ENCODE results near the gene HHIPL2. TPM values are rescaled to one million over a fixed set of nuclear protein-coding genes. Genes with fewer than 3 reads are reported as not detected.

The HHIPL2 gene
- total RNA-seq, 1 experiment from 2014 or later = 14.7 TPM

- intact Hi-C loops (cut with micrococcal nuclease; ENCODE audit: unreplicated experiment) = no loop called here
- H3K36me3 ChIP-seq (ENCODE audit: control insufficient read depth, insufficient read depth, low read length) = peaks cover 21% of the 10 kb centered on the region
- no peak for TF ChIP-seq CTCF (IDR thresholded peaks at IDR 0.05)
- TF ChIP-seq POLR2AphosphoS5 (IDR thresholded peaks at IDR 0.05; ENCODE audit: low read depth, low read length) = no peak
- no peak for TF ChIP-seq REST (IDR thresholded peaks at IDR 0.05; ENCODE audit: insufficient read depth in 1 of 2, low read depth in 2 of 2, low read length in 1 of 2)
- no peak for TF ChIP-seq SIN3A (IDR thresholded peaks at IDR 0.05; ENCODE audit: borderline replicate concordance, insufficient read depth, low read depth, low read length)
- no peak for TF ChIP-seq TCF7L2 (IDR thresholded peaks at IDR 0.05; ENCODE audit: low read depth, low read length)
- H3K9me3 ChIP-seq (ENCODE audit: control insufficient read depth, insufficient read depth, low read depth, low read length) = no peaks in the 10 kb centered on the region
- H3K4me1 ChIP-seq (ENCODE audit: control insufficient read depth, insufficient read depth, low read length) = no peaks in the 10 kb centered on the region
- no peak for DNase-seq (ENCODE audit: low read depth, low spot score)
- no peaks in the 10 kb centered on the region for H3K27me3 ChIP-seq (ENCODE audit: control insufficient read depth, insufficient read depth, low read length)
- ChIA-PET CTCF (no interaction called here), POLR2A (no interaction called here)
- no peak overlapping the region for H3K4me3 ChIP-seq (ENCODE audit: low read depth in 2 of 2, low read length in 2 of 2)
- ATAC-seq = no peak
- no peak overlapping the region for H3K27ac ChIP-seq (ENCODE audit: low read length)
- no TSS peak for BruUV-seq (replicated peaks)
- in situ Hi-C loops (cut with HindIII; ENCODE audit: low pct_unique_long_range_greater_than_20kb, low sequenced_read_pairs) = no loop called here
Observed at GRCh38 chr1:222555992-222556615, 8.2 kb upstream of the HHIPL2 start.

GRCh38 chr1:222554177-222554576 is 6.3 kb upstream of the HHIPL2 start:
- TF ChIP-seq TCF7L2 (IDR thresholded peaks at IDR 0.05; ENCODE audit: low read depth, low read length) (no peak), CTCF (IDR thresholded peaks at IDR 0.05) (no peak), SIN3A (IDR thresholded peaks at IDR 0.05; ENCODE audit: borderline replicate concordance, insufficient read depth, low read depth, low read length) (no peak), REST (IDR thresholded peaks at IDR 0.05; ENCODE audit: insufficient read depth in 1 of 2, low read depth in 2 of 2, low read length in 1 of 2) (no peak), POLR2AphosphoS5 (IDR thresholded peaks at IDR 0.05; ENCODE audit: low read depth, low read length) (no peak)
- Histone ChIP-seq H3K4me1 (ENCODE audit: control insufficient read depth, insufficient read depth, low read length) (no peaks in the 10 kb centered on the region), H3K36me3 (ENCODE audit: control insufficient read depth, insufficient read depth, low read length) (peaks cover 11% of the 10 kb centered on the region), H3K9me3 (ENCODE audit: control insufficient read depth, insufficient read depth, low read depth, low read length) (no peaks in the 10 kb centered on the region), H3K4me3 (ENCODE audit: low read depth in 2 of 2, low read length in 2 of 2) (no peak overlapping the region), H3K27ac (ENCODE audit: low read length) (no peak overlapping the region), H3K27me3 (ENCODE audit: control insufficient read depth, insufficient read depth, low read length) (no peaks in the 10 kb centered on the region)
- ChIA-PET POLR2A (no interaction called here), CTCF (no interaction called here)
- no TSS peak for BruUV-seq (replicated peaks)
- ATAC-seq (no peak), DNase-seq (ENCODE audit: low read depth, low spot score) (no peak)
- intact Hi-C loops (cut with micrococcal nuclease; ENCODE audit: unreplicated experiment) (no loop called here), in situ Hi-C loops (cut with HindIII; ENCODE audit: low pct_unique_long_range_greater_than_20kb, low sequenced_read_pairs) (no loop called here)
